Heart right ventricle (tissue), 16 donors: ENCODE data around the gene MUC3A. TPM values are rescaled to one million over a fixed set of nuclear protein-coding genes. Genes with fewer than 3 reads are reported as not detected.

Experiments used
- ATAC-seq, 8 donors: fragments of 200-7000 bp; cut with Tn5 transposase; one replicate each; pipeline ENCODE4 v1.9.1; 2020; ENCODE audit warnings: mild to moderate bottlenecking in 8 of 8, moderate library complexity in 8 of 8, moderate number of reproducible peaks in 1 of 8
- DNase-seq, 2 donors: peaks; one replicate each; pipeline ENCODE4 v3.0.0-alpha.2; 2020
- H3K27ac ChIP-seq, 10 donors: fragments of 200-600 bp; sonication (generic) in 2 of 10; one replicate each; pipeline versions ENCODE4 v1.5.0 to v1.8.0; 2020 to 2022; ENCODE audit warnings: mild to moderate bottlenecking in 3 of 10
- H3K27me3 ChIP-seq, 7 donors: fragments of 200-600 bp; one replicate each; pipeline ENCODE4 v1.8.0; 2021 to 2022; ENCODE audit warnings: mild to moderate bottlenecking in 2 of 7
- H3K36me3 ChIP-seq, 9 donors: fragments of 200-600 bp; sonication (generic) in 1 of 9; one replicate each; pipeline versions ENCODE4 v1.5.0 to v1.8.0; 2020 to 2022; ENCODE audit warnings: mild to moderate bottlenecking in 2 of 9
- H3K4me1 ChIP-seq, 9 donors: fragments of 200-600 bp; sonication (generic) in 1 of 9; one replicate each; pipeline versions ENCODE4 v1.5.0 to v1.8.0; 2020 to 2022; ENCODE audit warnings: mild to moderate bottlenecking in 4 of 9
- H3K4me3 ChIP-seq, 10 donors: fragments of 200-600 bp; sonication (generic) in 2 of 10; one replicate each; pipeline versions ENCODE4 v1.5.0 to v1.8.0; 2020 to 2022; ENCODE audit warnings: mild to moderate bottlenecking in 7 of 10, moderate library complexity in 2 of 10
- H3K9me3 ChIP-seq, 11 donors: fragments of 200-600 bp in 10 of 11; sonication (generic) in 2 of 11; one replicate each; pipeline versions ENCODE4 v1.5.0 to v1.8.0; 2013 to 2022; ENCODE audit warnings: mild to moderate bottlenecking in 2 of 11, control low read depth in 1 of 11, moderate library complexity in 1 of 11
- WGBS, 2 donors: extraction: QIAGEN DNeasy Blood & Tissue Kit; methylation state at CpG; one replicate each; pipeline ENCODE4 v1.1.7; 2013; ENCODE audit warnings: inconsistent platforms in 1 of 2; 5-methylcytosine and 5-hydroxymethylcytosine counted together
- intact Hi-C, 10 donors: fragments of 100-400 bp; cut with DNase I; formaldehyde crosslinking; loops; one replicate each; pipeline versions ENCODE4 v1.11.1 to v1.14.2; 2022
- long read RNA-seq, 3 donors: library from polyadenylated mRNA; unstranded; transcript quantifications; one replicate each; pipeline ENCODE4 v2.0.0, GENCODE V29; 2020 to 2021
- polyA plus RNA-seq, 2 donors: library from polyadenylated mRNA; stranded (reverse); fragments of 200-250 nt; gene quantifications; one replicate each; pipeline ENCODE4 v1.2.3, GENCODE V29; 2013
- total RNA-seq, 10 donors: library from RNA; stranded (reverse); fragmentation: NEBNext Ultra II Directional in 3 of 10; extraction: Animal tissue kit (Norgen Biotek cat#: 25700) in 3 of 10; gene quantifications; one replicate each; pipeline versions ENCODE4 v1.2.1 to v1.2.4, GENCODE V29; 2021 to 2023
- TF ChIP-seq, protein P1 (sequence below), 9 donors: fragments of 200-600 bp; sonication (generic) in 2 of 9; IDR thresholded peaks; one replicate each; pipeline versions ENCODE4 v1.5.0 to v1.8.0; 2021 to 2022; ENCODE audit warnings: antibody characterized with exemption in 9 of 9, mild to moderate bottlenecking in 5 of 9, moderate library complexity in 1 of 9
- donor health status: Arrhythmogenic right ventricular cardiomyopathy.
- donor health status: ischemic (EF 13 %, LVEDD 7.1; RV severe dilation, severe dysfunction).
- donor health status: healthy with polysubstance abuse.
- donor health status: DM: no; HTN: yes; CAD: no.
- donor health status: DM: no; HTN: no; CAD: no.
- donor health status: ischemic (EF 25% LVEDD 6.9; RV normal size, moderate dysfunction).
- donor health status: ischemic (EF 25% LVEDD 5.7; RV mildly dilated, moderate dysfunction).
- donor health status: healthy.
- donor health status: DM: yes; HTN: yes; CAD: no.
- donor health status: Ischemic cardiomyopathy.
- donor health status: ischemic (EF 35%, LVEDD 5.7; RV mildly dilated, moderate dysfunction).
- donor health status: nonischemic (EF 11% LVEDD 7.7; RV severe dilation, severe dysfunction).
- donor health status: DM: yes; HTN: yes; CAD: no.
- donor health status: PGD.
- donor health status: ischemic (EF 29% LVEDD 5.4; RV normal size, mild dysfunction).
- donor health status: nonischemic (EF 23%, LVEDD 6.1; RV moderate dilation, normal function).

The MUC3A gene
- 1 to 10 TPM in 2 of 10 donors, under 1 TPM in 8; 0.23 to 1.1 (median 0.75) TPM for total RNA-seq
- polyA plus RNA-seq = 1 to 10 TPM in 1 of 2 donors, under 1 TPM in 1; 0.36 to 3.5 TPM
- long read RNA-seq, donor 1, partial matches to known transcripts = 1 of 1 reads
- long read RNA-seq, donor 1, other reads (novel, unspliced or antisense) = 0 of 1 reads
- long read RNA-seq, donor 2 = 0 reads
- long read RNA-seq, donor 3 = 0 reads

- WGBS, 2 donors = 13 to 16% methylated on average over 24 of the region's 24 CpGs
- peaks cover 0 to 78% (median 57%) of the 10 kb centered on the region in 7 donors for H3K27me3 ChIP-seq
- TF ChIP-seq, protein P1, sequence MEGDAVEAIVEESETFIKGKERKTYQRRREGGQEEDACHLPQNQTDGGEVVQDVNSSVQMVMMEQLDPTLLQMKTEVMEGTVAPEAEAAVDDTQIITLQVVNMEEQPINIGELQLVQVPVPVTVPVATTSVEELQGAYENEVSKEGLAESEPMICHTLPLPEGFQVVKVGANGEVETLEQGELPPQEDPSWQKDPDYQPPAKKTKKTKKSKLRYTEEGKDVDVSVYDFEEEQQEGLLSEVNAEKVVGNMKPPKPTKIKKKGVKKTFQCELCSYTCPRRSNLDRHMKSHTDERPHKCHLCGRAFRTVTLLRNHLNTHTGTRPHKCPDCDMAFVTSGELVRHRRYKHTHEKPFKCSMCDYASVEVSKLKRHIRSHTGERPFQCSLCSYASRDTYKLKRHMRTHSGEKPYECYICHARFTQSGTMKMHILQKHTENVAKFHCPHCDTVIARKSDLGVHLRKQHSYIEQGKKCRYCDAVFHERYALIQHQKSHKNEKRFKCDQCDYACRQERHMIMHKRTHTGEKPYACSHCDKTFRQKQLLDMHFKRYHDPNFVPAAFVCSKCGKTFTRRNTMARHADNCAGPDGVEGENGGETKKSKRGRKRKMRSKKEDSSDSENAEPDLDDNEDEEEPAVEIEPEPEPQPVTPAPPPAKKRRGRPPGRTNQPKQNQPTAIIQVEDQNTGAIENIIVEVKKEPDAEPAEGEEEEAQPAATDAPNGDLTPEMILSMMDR (IDR thresholded peaks at IDR 0.05) = no peak
- DNase-seq = peak; percentile 28 to 48
- H3K4me3 ChIP-seq = peak within 1 kb of the TSS in 9 of 10 donors; percentile 7 to 40 (median 24)
- peaks cover 0 to under 1% (median 0%) of the 10 kb centered on the region in 11 donors for H3K9me3 ChIP-seq
- peak in 7 of 8 donors; percentile 26 to 70 (median 41) for ATAC-seq
- H3K36me3 ChIP-seq = no peaks in the 10 kb centered on the region
- H3K27ac ChIP-seq = peak within 1 kb of the TSS in 5 of 10 donors; percentile 14 to 62 (median 41)
- no peaks in the 10 kb centered on the region for H3K4me1 ChIP-seq
- intact Hi-C loops = no loop called here
Observed at GRCh38 chr7:100949227-100949932, at the start of gene MUC3A. TSS of gene MUC3A (plus strand) at chr7:100949534. CDS start at chr7:100949625, 91 bp downstream.

- no peak overlapping the region for H3K27ac ChIP-seq
- TF ChIP-seq, protein P1 (IDR thresholded peaks at IDR 0.05) = no peak
- H3K4me1 ChIP-seq = peaks cover 0 to 12% (median 4%) of the 10 kb centered on the region in 9 donors
- H3K27me3 ChIP-seq = peaks cover 4 to 59% (median 42%) of the 10 kb centered on the region in 7 donors
- DNase-seq (no peak), ATAC-seq (no peak)
- intact Hi-C loops = loop anchor here in 2 of 10 donors (5.0 to 10.0 kb wide), 2 partner anchors 156 to 1356 kb away; no protein-coding TSS in a partner anchor
- WGBS, 2 donors = 76 to 78% methylated on average over 2 of the region's 2 CpGs
- H3K9me3 ChIP-seq = no peaks in the 10 kb centered on the region
- no peak overlapping the region for H3K4me3 ChIP-seq
- H3K36me3 ChIP-seq = no peaks in the 10 kb centered on the region
Observed at GRCh38 chr7:100900978-100901377, 48.4 kb upstream of the MUC3A start.

GRCh38 chr7:100901921-100902332 lies 47.4 kb upstream of the MUC3A start:
- H3K36me3 ChIP-seq = no peaks in the 10 kb centered on the region
- DNase-seq (no peak), ATAC-seq (no peak)
- peaks cover 0 to 51% (median 35%) of the 10 kb centered on the region in 7 donors for H3K27me3 ChIP-seq
- intact Hi-C loops = loop anchor here in 2 of 10 donors (5.0 to 10.0 kb wide), 2 partner anchors 155 to 1357 kb away; no protein-coding TSS in a partner anchor
- peaks cover 0 to 8% (median 0%) of the 10 kb centered on the region in 11 donors for H3K9me3 ChIP-seq
- TF ChIP-seq, protein P1 (IDR thresholded peaks at IDR 0.05) = no peak
- H3K4me1 ChIP-seq = peaks cover 0 to 6% (median 0%) of the 10 kb centered on the region in 9 donors
- 73 to 82% methylated on average over 5 of the region's 5 CpGs for WGBS, 2 donors
- H3K4me3 ChIP-seq = no peak overlapping the region
- H3K27ac ChIP-seq = no peak overlapping the region

DNA sequence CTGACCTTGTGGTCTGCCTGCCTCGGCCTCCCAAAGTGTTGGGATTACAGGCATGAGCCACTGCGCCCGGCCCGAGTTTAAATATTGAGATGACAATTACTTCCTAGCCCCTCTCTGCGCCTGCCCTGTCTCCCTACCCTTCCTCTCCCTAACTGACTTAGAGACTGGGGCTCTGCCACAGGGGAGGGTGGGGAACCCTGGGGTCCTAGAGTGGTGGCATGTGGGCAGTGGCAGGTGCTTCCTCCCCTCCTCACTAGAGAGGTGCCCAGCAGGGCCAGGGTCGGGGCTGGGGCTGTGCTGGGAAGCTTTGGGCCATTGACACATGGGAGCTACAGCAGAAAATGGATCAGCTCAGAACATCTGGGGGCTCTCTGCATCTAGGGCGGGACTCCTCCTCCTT lies 46.7 kb upstream of the MUC3A start:
- intact Hi-C loops = loop anchor here in 2 of 10 donors (5.0 to 10.0 kb wide), 2 partner anchors 155 to 1358 kb away; no protein-coding TSS in a partner anchor
- TF ChIP-seq, protein P1 (IDR thresholded peaks at IDR 0.05) = no peak
- no peak for DNase-seq
- Histone ChIP-seq H3K27me3 (peaks cover 0 to 44% (median 30%) of the 10 kb centered on the region in 7 donors), H3K27ac (no peak overlapping the region), H3K36me3 (no peaks in the 10 kb centered on the region), H3K4me1 (no peaks in the 10 kb centered on the region), H3K9me3 (peaks cover 0 to 10% (median 0%) of the 10 kb centered on the region in 11 donors), H3K4me3 (no peak overlapping the region)
- WGBS, 2 donors = 83 to 88% methylated on average over 7 of the region's 7 CpGs
- no peak for ATAC-seq
